Neural cell (in vitro differentiated cells): ENCODE data around the gene LIME1.

ENCODE experiments used
- CTCF ChIP-seq: fragments of 450-650 bp; IDR thresholded peaks from 2 replicates; pipeline ENCODE4 v1.5.1; 2014; ENCODE audit warnings: antibody characterized with exemption, mild to moderate bottlenecking, moderate library complexity; ENCODE audit not compliant: poor library complexity, severe bottlenecking
- POLR2AphosphoS5 ChIP-seq: IDR thresholded peaks from 2 replicates; pipeline ENCODE4 v1.6.1; 2012
- RAD21 ChIP-seq: fragments of 450-650 bp; conservative IDR thresholded peaks from 2 replicates; pipeline ENCODE4 v1.6.1; 2014; ENCODE audit warnings: antibody characterized with exemption, mild to moderate bottlenecking, moderate library complexity

DNA sequence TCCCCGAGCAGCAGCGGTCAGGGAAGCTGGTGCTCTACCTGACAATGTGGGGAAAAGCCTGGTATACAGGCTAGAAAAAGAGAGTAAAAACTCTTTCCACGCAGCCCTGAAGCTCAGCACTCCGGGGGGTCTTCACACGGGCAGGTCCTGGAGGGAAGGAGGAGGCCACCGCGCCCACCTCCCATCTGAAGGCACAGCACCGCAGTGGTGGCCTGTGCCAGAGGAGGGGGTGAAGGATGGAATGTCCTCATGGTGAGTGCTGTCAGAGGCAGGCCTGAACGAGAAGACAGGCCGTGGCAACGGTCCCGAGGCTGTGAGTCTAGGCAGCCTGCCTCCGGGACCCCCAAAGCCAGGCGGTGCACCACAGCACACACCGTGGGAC lies 9.0 kb downstream of the LIME1 start:
- TF ChIP-seq RAD21, result no peak
- no peak for TF ChIP-seq CTCF
- no peak for TF ChIP-seq POLR2AphosphoS5
